HG02970 (cell line): ENCODE data around the gene NIM1K.
"Not testable (repeated sequence)": the region's sequence is repeated elsewhere in the genome, so short reads cannot be mapped to it uniquely, and the experiment has no call there.

Experiments
- ATAC-seq: cut with Tn5 transposase; IDR thresholded peaks from one replicate; pipeline ENCODE4 v1.9.1; 2021; ENCODE audit warnings: mild to moderate bottlenecking, moderate library complexity, moderate number of reproducible peaks; ENCODE audit not compliant: unreplicated experiment, low FRiP score

The NIM1K gene

GRCh38 chr5:43274435-43275114 is 82.5 kb downstream of the NIM1K start:
- no peak for ATAC-seq

DNA sequence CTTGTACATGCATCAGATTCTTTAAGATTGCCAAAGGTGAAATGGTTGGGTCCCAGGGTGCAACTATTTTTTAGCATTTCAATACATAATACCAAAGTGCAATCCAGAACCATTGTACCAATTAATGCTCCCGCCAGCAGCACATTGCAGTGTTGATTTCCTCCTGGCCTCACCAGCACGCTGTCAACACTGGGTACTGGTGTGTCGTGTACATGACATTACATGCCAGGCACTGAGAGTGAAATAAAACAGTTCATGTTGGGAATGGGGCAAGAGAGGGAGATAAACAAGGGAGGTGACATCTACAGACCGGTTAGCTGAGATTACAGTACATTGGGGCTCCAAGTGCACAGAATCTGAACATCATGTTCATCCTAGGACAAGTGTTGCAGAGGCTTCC is 83.4 kb downstream of the NIM1K start:
- ATAC-seq: no peak

GRCh38 chr5:43279548-43280274 is 87.7 kb downstream of the NIM1K start:
- no peak for ATAC-seq

GRCh38 chr5:43281840-43282658 is 90.0 kb downstream of the NIM1K start:
- ATAC-seq: no peak

- ATAC-seq: no peak
These were observed 94.6 kb downstream of the NIM1K start for GRCh38 chr5:43286623-43287022.

- ATAC-seq: no peak
These were observed 95.5 kb downstream of the NIM1K start for GRCh38 chr5:43287493-43287892.

DNA sequence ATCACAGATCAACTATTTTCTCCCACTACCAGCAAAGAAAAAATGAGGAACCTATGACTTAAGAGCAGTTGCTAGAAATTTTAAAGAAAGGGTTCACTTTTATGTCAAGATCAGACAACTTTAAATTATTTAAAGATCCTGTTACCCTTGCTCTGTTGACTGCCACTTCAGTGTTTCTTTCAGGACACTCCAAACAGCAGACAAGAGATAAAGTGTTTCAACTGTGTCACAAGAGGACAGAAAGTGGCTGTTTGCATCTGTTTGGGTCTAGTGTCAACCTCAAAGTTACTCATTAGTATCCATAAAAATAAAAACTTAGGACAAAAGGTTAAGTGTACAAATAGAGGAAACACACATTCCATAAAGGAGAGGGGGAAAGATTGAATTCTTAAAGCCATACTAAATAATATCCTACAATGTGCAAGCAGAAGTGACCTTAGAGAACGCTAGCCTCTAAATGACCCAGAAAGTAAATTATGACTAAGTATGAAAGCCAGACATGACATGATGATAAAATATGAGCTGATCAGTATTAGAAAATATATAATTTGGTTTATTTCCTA is 96.3 kb downstream of the NIM1K start:
- ATAC-seq: no peak

DNA sequence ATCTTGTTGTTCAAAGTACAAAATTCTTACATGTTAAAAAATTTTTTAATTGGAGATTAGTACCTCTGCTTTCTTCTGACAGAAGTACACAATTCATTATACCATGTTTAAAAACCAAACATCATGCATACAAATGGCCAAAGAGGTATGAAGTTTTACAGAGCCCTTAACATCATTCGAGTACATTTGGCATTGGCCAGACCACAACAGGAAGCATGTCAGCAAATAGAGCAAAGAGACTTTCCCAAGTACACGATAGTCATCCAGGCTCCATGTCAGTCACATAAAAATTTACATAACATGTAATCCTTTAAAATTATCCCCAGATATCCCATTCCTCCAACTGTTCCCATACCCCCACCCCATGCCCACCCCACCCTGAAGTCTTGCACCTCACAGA is 98.7 kb downstream of the NIM1K start:
- no peak for ATAC-seq

DNA sequence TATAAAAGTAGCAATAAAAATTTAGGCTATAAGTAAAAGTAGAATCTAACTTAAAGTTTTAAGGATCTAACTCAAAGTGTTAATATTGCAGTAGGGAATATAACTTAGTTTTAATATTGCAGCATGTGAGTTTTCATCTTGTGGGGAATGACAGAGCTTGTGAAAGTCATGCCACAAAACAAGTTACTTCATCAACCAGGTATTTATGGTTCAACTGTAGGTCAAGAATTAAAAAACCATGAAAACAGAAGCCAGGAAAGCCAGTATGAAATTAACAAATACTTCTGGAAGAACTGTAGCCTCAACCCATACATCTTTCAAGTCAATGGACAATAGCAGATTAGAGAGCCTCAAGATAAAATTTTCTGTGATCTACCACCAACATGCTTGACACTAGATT is 102.2 kb downstream of the NIM1K start:
- ATAC-seq: no peak

DNA sequence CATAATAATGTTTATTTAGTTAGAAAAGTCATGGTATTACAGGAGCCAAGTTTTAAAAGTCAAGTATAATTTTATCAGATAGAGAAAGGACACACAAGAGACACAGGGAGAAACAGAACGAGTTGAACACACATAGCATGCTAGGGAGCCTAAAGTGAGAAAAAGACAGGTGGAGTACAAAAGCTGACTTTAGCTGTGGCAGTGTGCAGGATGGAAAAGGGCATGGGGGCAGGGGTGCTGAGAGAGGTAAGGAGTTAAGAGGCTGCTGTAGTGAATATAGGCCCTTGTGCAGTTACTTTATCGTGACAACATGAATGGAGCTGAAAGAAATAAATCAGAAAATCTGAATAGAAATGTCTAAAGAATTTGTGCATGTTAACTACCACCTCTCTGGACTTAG is 103.2 kb downstream of the NIM1K start:
- ATAC-seq: no peak

- no peak for ATAC-seq
These were observed 104.8 kb downstream of the NIM1K start for GRCh38 chr5:43296835-43297234.

DNA sequence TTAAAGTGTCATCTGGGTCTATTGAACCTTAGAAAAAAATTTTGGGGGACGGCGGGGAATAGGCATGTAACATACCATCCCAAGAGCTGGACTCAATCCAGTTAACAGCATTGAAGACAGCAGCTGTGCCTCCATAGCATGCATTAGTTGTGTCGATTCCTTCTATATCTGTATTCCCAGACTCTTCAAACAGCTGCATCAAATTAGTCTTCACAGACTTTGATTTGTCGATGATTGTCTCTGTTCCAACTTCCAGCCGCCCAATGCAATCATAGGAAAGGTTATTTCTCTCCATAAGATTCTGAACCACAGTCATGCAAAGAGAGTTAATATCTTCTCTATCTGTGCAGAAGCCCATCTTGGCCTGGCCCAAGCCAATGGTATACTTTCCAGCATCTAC is 106.4 kb downstream of the NIM1K start:
- no peak for ATAC-seq

- no peak for ATAC-seq
These were observed 108.1 kb downstream of the NIM1K start for GRCh38 chr5:43300112-43300511.

DNA sequence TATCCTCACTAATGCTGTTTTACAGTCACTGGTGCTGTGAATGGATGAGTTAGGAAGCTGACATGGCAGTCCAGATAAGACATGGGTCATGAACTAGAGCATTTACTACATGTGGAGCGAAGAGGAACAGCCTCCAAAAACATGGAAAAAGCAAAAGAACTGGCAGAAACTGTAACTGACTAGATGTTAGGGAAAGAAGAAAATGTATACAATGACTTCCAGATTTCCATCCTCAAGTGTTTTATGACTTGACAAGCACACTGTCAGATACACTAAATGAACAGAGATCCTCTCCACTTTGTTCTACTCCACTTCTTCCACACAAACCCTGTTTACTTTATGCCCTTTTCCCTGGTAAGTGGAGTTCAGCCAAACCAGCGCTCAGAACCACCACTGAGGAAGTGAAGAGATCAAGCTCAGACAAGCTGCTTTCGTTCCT is 109.6 kb downstream of the NIM1K start:
- no peak for ATAC-seq

- no peak for ATAC-seq
These were observed 110.5 kb downstream of the NIM1K start for GRCh38 chr5:43302481-43302880.

DNA sequence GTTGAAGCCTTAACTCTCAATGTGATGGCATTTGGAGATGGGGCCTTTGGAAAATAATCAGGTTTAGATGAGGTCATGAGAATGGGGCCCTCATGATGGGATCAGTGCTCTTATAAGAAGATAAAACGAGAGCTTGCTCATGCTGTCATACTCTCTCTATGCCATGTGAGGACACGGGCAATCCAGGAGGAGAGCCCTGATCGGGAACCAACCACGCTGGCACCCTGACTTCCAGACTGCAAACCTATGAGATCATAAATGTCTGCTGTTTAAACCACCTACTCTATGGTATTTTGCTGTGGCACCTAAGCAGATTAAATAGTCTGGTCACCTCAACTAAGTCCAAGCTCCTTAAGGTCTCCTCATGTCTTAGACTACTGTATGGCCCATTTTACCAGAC is 111.2 kb downstream of the NIM1K start:
- ATAC-seq: no peak

- no peak for ATAC-seq
These were observed 112.5 kb downstream of the NIM1K start for GRCh38 chr5:43304525-43304924.

DNA sequence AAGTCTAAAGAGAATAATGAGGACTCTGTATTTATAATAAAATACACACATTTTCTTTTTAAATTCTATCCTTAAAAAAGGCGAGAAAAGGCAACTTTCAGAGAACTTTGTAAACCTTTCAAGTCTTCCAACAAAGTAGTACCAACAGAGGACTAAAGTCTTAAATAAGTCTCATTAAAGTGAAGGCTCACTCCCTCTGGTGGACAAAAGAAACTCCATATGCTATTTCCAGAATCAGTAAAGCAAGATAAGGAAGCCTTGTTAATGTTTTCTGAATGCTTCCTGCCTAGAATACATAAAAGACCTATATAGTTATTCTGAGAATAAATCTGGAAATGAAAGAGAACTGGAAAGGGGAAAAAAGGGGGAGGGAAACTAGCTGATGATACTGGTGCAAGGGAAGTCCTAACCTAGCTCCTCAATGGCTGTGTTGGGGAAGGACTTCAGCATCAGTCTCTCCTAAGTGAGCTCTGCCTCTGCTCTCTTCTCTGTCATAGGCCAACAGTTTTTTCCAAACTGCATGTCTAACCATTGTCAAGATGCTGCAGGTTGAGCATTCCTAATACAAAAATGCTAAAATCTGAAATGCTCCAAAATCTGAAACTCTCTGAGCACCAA is 114.0 kb downstream of the NIM1K start:
- ATAC-seq: no peak

- ATAC-seq: not testable (repeated sequence)
These were observed 114.9 kb downstream of the NIM1K start for GRCh38 chr5:43306954-43307353.

DNA sequence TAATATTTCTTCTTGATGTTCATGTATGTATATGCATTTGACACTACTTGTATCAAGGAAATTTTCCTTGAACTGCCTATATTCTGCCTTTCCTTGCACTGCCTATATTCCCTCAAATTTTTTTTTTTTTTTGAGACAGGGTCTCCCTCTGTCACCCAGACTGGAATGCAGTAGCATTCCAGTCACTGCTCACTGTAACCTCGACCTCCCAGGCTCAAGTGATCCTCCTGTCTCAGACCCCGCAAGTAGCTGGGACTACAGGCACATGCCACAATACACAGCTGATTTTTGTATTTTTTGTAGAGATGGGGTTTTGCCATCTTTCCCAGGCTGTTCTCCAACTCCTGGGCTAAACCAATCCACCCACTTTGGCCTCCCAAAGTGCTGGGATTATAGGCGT is 117.1 kb downstream of the NIM1K start:
- ATAC-seq: no peak

GRCh38 chr5:43309637-43310036 is 117.6 kb downstream of the NIM1K start:
- no peak for ATAC-seq
